HG02678 (cell line): Measurements from ENCODE around the gene IL36A.

Source experiments
- ATAC-seq: cut with Tn5 transposase; IDR thresholded peaks from one replicate; pipeline ENCODE4 v1.9.1; 2021; ENCODE audit warnings: mild to moderate bottlenecking, moderate library complexity; ENCODE audit not compliant: unreplicated experiment

Gene IL36A

GRCh38 chr2:113002677-113003076 is 2.6 kb upstream of the IL36A start:
- no peak for ATAC-seq

GRCh38 chr2:113007250-113007649 is 2.0 kb downstream of the IL36A start:
- no peak for ATAC-seq

GRCh38 chr2:113009622-113010021 is 4.4 kb downstream of the IL36A start:
- ATAC-seq = no peak

GRCh38 chr2:113010088-113010487 is 4.8 kb downstream of the IL36A start:
- ATAC-seq = no peak

GRCh38 chr2:113011108-113011507 is 5.8 kb downstream of the IL36A start:
- ATAC-seq = no peak

- no peak for ATAC-seq
Measured at GRCh38 chr2:113012436-113013335, 7.4 kb downstream of the IL36A start.

- no peak for ATAC-seq
Measured at GRCh38 chr2:113013336-113013661, 8.0 kb downstream of the IL36A start.

GRCh38 chr2:113014067-113014466 is 8.8 kb downstream of the IL36A start:
- ATAC-seq = no peak

- ATAC-seq = no peak
Measured at GRCh38 chr2:113015042-113015441, 9.8 kb downstream of the IL36A start.

- no peak for ATAC-seq
Measured at GRCh38 chr2:113015655-113016054, 10.4 kb downstream of the IL36A start.

GRCh38 chr2:113018509-113018908 is 13.2 kb downstream of the IL36A start:
- ATAC-seq = no peak

GRCh38 chr2:113021312-113021711 is 16.1 kb downstream of the IL36A start:
- ATAC-seq = no peak

GRCh38 chr2:113024764-113025163 is 19.5 kb downstream of the IL36A start:
- no peak for ATAC-seq

GRCh38 chr2:113025737-113026136 is 20.5 kb downstream of the IL36A start:
- ATAC-seq = no peak

- ATAC-seq = no peak
Measured at GRCh38 chr2:113027691-113028090, 22.4 kb downstream of the IL36A start.

- no peak for ATAC-seq
Measured at GRCh38 chr2:113028112-113028511, 22.9 kb downstream of the IL36A start.

- no peak for ATAC-seq
Measured at GRCh38 chr2:113032737-113033136, 27.5 kb downstream of the IL36A start.

GRCh38 chr2:113034016-113034415 is 28.8 kb downstream of the IL36A start:
- no peak for ATAC-seq

- ATAC-seq = no peak
Measured at GRCh38 chr2:113036763-113037162, 31.5 kb downstream of the IL36A start.

- no peak for ATAC-seq
Measured at GRCh38 chr2:113038291-113038690, 33.0 kb downstream of the IL36A start.

GRCh38 chr2:113039158-113039557 is 33.9 kb downstream of the IL36A start:
- no peak for ATAC-seq

GRCh38 chr2:113039719-113040118 is 34.5 kb downstream of the IL36A start:
- ATAC-seq = no peak

- ATAC-seq = no peak
Measured at GRCh38 chr2:113041871-113042270, 36.6 kb downstream of the IL36A start.
